Astrocyte (in vitro differentiated cells and primary cell): ENCODE data around the gene TRPV2.

ENCODE experiments used
- EZH2 ChIP-seq: IDR thresholded peaks from 2 replicates; pipeline ENCODE4 v1.6.1; 2012; ENCODE audit warnings: mild to moderate bottlenecking, low read length, inconsistent platforms; ENCODE audit not compliant: insufficient read depth
- TF ChIP-seq, protein P1 (sequence below): IDR thresholded peaks from 2 replicates; pipeline ENCODE4 v1.5.1; 2011; ENCODE audit warnings: low read depth, mild to moderate bottlenecking, inconsistent platforms, low read length, moderate library complexity; ENCODE audit not compliant: insufficient read depth

DNA sequence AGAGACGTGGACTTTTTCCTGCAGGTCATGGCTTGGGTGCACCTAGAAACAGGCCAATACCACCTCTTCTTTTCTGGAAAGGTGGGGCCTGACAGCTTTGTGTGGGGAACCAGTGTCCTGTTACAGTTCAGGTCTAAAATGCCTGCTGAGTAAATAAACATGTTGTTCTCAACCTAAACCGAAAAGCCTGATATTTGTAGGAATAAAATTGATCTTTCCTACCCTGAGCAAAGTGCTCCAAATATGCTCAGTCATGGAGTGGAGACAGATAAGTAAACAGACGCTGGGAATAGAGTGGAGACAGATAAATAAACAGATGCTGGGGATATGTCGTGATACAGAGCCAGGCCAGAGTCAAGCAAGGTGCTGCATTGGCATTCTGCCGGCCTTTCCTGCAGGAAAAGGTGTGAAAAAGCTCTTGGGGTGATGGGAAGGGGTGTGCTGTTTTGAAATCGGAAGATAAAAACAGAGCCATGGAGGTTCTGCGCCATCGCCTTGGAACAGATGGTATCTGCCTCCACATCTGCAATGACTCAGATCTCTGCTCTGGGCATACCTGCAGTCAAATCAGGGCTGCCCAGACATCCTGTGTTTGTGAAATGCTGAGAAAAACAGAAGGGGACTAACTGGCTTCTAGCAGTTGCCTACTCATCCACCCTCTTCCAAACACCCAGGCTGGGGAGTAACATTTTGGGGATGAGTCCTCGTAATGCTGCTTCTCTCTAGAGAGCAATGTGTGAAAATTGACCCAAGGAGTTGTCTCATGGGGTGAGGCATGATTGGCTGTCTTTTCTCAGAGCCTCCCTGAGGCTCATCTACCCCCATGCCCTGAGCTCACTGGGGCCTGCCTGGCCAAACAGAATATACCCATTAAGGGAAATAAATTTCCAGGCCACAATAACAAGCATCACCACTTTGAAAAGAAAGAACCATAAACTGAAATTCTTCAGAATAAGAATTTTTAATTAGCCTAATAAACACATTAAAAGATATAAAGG, 16.8 kb upstream of the TRPV2 start:
- TF ChIP-seq, protein P1, sequence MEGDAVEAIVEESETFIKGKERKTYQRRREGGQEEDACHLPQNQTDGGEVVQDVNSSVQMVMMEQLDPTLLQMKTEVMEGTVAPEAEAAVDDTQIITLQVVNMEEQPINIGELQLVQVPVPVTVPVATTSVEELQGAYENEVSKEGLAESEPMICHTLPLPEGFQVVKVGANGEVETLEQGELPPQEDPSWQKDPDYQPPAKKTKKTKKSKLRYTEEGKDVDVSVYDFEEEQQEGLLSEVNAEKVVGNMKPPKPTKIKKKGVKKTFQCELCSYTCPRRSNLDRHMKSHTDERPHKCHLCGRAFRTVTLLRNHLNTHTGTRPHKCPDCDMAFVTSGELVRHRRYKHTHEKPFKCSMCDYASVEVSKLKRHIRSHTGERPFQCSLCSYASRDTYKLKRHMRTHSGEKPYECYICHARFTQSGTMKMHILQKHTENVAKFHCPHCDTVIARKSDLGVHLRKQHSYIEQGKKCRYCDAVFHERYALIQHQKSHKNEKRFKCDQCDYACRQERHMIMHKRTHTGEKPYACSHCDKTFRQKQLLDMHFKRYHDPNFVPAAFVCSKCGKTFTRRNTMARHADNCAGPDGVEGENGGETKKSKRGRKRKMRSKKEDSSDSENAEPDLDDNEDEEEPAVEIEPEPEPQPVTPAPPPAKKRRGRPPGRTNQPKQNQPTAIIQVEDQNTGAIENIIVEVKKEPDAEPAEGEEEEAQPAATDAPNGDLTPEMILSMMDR: no peak
- no peak for TF ChIP-seq EZH2
